ENCODE results near the gene PGAM5.

PGAM5 gene

DNA sequence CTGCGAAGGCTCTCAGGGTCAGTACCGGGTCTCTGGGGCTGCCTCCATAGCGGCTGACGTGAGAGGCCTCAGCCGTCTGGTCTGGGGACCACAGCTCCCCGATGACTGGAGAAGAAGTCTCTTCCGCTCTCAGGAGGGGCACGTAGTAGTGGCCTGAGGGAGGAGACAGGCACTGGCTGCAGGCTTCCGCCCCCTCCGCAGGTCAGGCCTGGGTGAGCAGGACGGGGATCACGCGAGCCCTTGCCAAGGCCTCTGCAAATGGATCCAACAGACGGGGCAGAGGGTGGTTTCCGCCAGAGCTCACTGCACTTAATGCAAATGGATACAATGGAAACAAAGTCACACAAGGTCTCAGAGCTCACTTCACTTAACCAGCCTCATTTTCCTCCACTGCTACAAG, 26.3 kb downstream of the PGAM5 start:
- TF ChIP-seq, protein P1, sequence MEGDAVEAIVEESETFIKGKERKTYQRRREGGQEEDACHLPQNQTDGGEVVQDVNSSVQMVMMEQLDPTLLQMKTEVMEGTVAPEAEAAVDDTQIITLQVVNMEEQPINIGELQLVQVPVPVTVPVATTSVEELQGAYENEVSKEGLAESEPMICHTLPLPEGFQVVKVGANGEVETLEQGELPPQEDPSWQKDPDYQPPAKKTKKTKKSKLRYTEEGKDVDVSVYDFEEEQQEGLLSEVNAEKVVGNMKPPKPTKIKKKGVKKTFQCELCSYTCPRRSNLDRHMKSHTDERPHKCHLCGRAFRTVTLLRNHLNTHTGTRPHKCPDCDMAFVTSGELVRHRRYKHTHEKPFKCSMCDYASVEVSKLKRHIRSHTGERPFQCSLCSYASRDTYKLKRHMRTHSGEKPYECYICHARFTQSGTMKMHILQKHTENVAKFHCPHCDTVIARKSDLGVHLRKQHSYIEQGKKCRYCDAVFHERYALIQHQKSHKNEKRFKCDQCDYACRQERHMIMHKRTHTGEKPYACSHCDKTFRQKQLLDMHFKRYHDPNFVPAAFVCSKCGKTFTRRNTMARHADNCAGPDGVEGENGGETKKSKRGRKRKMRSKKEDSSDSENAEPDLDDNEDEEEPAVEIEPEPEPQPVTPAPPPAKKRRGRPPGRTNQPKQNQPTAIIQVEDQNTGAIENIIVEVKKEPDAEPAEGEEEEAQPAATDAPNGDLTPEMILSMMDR (IDR thresholded peaks at IDR 0.05; ENCODE audit: control insufficient read depth, extremely low read depth, insufficient read depth): no peak
- DNase-seq (ENCODE audit: low read depth): no peak

DNA sequence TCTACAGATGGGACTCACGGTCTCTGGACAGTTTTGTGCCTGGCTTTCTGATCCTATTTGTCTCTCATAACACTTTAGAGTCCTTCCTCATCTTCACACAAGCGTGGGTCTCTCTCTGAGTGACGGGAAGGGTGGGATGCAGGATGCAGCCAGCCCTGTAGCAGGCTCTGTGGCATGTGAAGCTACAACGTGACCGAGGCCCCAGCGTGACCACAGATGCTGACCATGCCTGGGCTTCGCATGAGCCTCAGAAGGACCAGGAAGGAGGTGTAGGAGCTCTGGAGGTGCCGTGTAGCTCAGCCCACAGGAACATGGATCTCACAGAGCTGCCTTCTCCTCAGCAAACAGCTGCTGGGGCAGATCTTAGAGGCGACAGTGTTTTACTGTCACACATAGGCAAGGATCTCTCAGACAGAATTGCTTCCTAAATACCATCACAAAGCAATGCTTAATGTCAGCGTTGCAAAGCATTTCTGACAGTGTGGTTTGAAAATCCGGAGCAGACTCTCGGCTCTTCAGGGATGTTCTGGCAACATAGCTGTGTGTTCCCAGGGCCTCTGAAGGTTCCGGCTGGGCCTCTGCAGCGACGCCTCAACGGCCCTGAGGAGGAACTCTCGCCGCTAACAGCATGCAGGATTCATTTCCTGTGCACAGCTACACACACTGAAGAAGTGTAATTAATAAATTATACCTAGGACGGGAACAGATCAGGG, 29.1 kb downstream of the PGAM5 start:
- no peak for DNase-seq (ENCODE audit: low read depth)
- no peak overlapping the region for H3K4me3 ChIP-seq (ENCODE audit: low read depth, low read length)
- TF ChIP-seq, protein P1 (IDR thresholded peaks at IDR 0.05; ENCODE audit: control insufficient read depth, extremely low read depth, insufficient read depth): no peak

More for the DNA sequence above, 26.3 kb downstream of the PGAM5 start:
- H3K4me3 ChIP-seq (ENCODE audit: low read depth, low read length): no peak overlapping the region

DNA sequence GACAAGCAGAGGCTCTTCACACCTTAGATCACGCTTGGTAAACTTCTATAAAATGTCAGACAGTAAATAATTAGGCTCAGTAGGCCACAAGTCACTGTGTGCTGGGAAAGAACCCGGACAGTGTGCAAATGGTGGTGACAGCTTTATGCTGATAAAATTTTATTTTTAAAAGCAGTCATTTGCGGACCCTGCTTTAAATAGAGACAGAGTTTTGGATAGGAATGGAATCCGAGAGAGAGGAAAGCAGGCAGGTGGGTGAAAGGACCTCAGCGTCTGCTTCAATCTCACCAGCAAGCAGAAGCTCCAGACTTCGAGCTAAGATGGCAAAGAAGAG, 29.6 kb downstream of the PGAM5 start:
- H3K4me3 ChIP-seq (ENCODE audit: low read depth, low read length): no peak overlapping the region
- TF ChIP-seq, protein P1 (IDR thresholded peaks at IDR 0.05; ENCODE audit: control insufficient read depth, extremely low read depth, insufficient read depth): no peak
- DNase-seq (ENCODE audit: low read depth): no peak

DNA sequence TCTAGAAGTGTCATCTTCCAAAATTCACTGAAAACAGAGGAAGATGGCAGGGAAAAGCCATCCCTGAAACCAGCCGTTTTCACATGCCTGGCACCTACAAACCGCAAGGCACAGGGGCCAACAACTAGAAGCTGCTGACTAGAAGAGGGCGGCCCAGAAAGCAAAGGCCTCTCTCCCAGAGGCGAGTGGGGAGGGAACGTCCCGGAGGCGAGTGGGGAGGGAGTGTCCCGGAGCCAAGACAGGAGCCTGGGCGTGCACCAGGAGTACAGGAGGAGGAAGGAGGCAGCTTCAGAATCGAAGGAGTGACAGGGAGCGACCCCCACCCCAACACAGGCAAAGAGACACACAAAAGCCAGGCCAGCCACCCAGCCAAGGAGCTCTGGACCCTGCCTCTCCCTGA, 30.0 kb downstream of the PGAM5 start:
- DNase-seq (ENCODE audit: low read depth): no peak
- TF ChIP-seq, protein P1 (IDR thresholded peaks at IDR 0.05; ENCODE audit: control insufficient read depth, extremely low read depth, insufficient read depth): no peak
- no peak overlapping the region for H3K4me3 ChIP-seq (ENCODE audit: low read depth, low read length)

DNA sequence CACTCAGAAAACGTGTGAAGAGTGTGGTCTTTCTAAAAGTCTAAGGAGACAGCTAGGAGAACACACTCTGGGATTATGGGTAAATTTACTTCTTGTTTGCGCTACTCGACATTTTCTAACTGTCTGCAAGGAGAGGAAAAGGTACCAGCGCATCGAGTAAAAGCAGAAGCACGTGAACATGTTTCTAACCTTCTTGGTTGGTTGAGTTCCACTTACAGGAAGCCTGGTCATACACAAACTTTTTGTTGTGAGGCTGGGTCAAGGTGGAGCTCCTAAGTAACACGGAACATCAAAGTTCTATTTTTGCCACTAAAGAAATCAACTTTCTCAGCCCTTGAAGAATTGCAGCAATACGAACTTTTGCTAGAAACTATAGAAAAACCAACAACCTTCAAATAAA, 31.0 kb downstream of the PGAM5 start:
- H3K4me3 ChIP-seq (ENCODE audit: low read depth, low read length): no peak overlapping the region
- TF ChIP-seq, protein P1 (IDR thresholded peaks at IDR 0.05; ENCODE audit: control insufficient read depth, extremely low read depth, insufficient read depth): no peak
- no peak for DNase-seq (ENCODE audit: low read depth)

DNA sequence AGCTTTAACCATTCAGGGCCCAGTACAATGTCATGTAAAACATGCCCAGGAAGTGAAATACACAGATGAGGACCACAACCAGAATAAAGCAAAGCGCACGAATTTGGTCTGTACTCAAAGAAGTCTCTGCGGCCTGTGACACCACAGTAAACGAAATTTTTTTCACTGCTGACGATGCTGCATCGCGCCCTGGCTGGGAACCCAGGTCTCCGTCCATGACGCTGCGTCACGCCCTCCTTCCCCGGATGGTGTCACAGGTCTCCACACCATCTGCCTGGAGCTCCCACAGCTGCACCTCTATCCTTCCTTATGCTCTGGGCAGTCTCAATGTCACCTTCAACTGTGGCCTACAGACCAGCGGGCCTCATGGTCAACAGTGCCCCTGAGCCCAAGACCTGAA, 33.2 kb downstream of the PGAM5 start:
- no peak overlapping the region for H3K4me3 ChIP-seq (ENCODE audit: low read depth, low read length)
- TF ChIP-seq, protein P1 (IDR thresholded peaks at IDR 0.05; ENCODE audit: control insufficient read depth, extremely low read depth, insufficient read depth): no peak
- no peak for DNase-seq (ENCODE audit: low read depth)

DNA sequence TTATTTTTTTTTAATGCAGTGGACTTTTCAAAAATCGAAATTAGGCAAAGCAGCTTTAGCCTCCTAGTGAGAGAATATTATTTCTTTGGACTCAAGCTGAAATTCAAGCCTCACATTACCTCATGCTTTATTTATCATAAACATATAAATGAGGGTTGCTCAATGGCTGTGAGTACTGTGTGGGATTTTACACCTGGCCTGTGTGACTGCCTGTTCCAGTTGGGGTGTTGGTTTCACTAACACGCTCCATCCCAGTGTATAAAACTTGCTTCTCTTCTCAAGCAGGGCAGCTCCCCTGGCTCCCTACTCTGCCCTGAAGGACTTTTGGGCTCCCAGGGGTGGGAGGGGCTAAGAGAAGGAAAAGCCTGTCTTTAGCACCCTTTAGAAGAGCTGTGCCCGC, 36.0 kb downstream of the PGAM5 start:
- no peak for DNase-seq (ENCODE audit: low read depth)
- H3K4me3 ChIP-seq (ENCODE audit: low read depth, low read length): no peak overlapping the region
- TF ChIP-seq, protein P1 (IDR thresholded peaks at IDR 0.05; ENCODE audit: control insufficient read depth, extremely low read depth, insufficient read depth): no peak
